Hematopoietic multipotent progenitor cell treated with erythropoietin and hydrocortisone succinate and interleukin-3 and kit ligand, for 17 days (in vitro differentiated cells): ENCODE measurements around the gene UMOD.
"Not testable (repeated sequence)": the region's sequence is repeated elsewhere in the genome, so short reads cannot be mapped to it uniquely, and the experiment has no call there.

Source experiments
- DNase-seq: peaks from one replicate; pipeline ENCODE4 v3.0.0-alpha.2; 2015; ENCODE audit warnings: low spot score

UMOD gene

GRCh38 chr16:20321051-20321450, 31.5 kb downstream of the UMOD start:
- not testable (repeated sequence) for DNase-seq

- no peak for DNase-seq
These were observed 31.9 kb downstream of the UMOD start for GRCh38 chr16:20320592-20320991.

GRCh38 chr16:20320178-20320577, 32.3 kb downstream of the UMOD start:
- no peak for DNase-seq

- no peak for DNase-seq
These were observed 33.1 kb downstream of the UMOD start for GRCh38 chr16:20319406-20319805.

GRCh38 chr16:20318437-20318836, 34.1 kb downstream of the UMOD start:
- no peak for DNase-seq

GRCh38 chr16:20318006-20318405, 34.5 kb downstream of the UMOD start:
- DNase-seq, result no peak

GRCh38 chr16:20317117-20317516, 35.4 kb downstream of the UMOD start:
- DNase-seq, result no peak

- DNase-seq, result no peak
These were observed 35.8 kb downstream of the UMOD start for GRCh38 chr16:20316715-20317114.

GRCh38 chr16:20315764-20316163, 36.8 kb downstream of the UMOD start:
- DNase-seq, result no peak

GRCh38 chr16:20314575-20314974, 37.9 kb downstream of the UMOD start:
- no peak for DNase-seq

GRCh38 chr16:20313741-20314140, 38.8 kb downstream of the UMOD start:
- DNase-seq, result no peak

GRCh38 chr16:20312536-20313095, 39.9 kb downstream of the UMOD start:
- not testable (repeated sequence) for DNase-seq

- no peak for DNase-seq
These were observed 41.0 kb downstream of the UMOD start for GRCh38 chr16:20311548-20311947.

GRCh38 chr16:20310421-20311395, 41.8 kb downstream of the UMOD start:
- DNase-seq, result no peak

GRCh38 chr16:20309786-20310185, 42.7 kb downstream of the UMOD start:
- DNase-seq, result no peak

GRCh38 chr16:20308801-20309590, 43.5 kb downstream of the UMOD start:
- DNase-seq, result no peak

- DNase-seq, result no peak
These were observed 44.2 kb downstream of the UMOD start for GRCh38 chr16:20308266-20308665.

- no peak for DNase-seq
These were observed 44.7 kb downstream of the UMOD start for GRCh38 chr16:20307791-20308190.

- no peak for DNase-seq
These were observed 45.3 kb downstream of the UMOD start for GRCh38 chr16:20307240-20307671.

- DNase-seq, result no peak
These were observed 46.1 kb downstream of the UMOD start for GRCh38 chr16:20306401-20306800.

GRCh38 chr16:20303012-20303411, 49.5 kb downstream of the UMOD start:
- DNase-seq, result no peak

- no peak for DNase-seq
These were observed 50.1 kb downstream of the UMOD start for GRCh38 chr16:20302389-20302788.

- DNase-seq, result no peak
These were observed 50.7 kb downstream of the UMOD start for GRCh38 chr16:20301840-20302239.
